ENCODE measurements around the gene SLC6A6.

SLC6A6 gene

GRCh38 chr3:14451844-14452739 is 49.7 kb downstream of the SLC6A6 start:
- Histone ChIP-seq H3K9ac (ENCODE audit: low read depth in 1 of 2, low read length in 2 of 2) (no peak overlapping the region), H3K4me3 (ENCODE audit: low read length in 2 of 2) (no peak overlapping the region), H3K36me3 (ENCODE audit: control insufficient read depth in 2 of 2, insufficient read depth in 2 of 2, low read length in 2 of 2) (peaks cover 5 to 24% of the 10 kb centered on the region in 2 donors), H3K27me3 (ENCODE audit: control insufficient read depth in 2 of 2, insufficient read depth in 2 of 2, low read length in 2 of 2) (no peaks in the 10 kb centered on the region), H3K4me1 (ENCODE audit: control insufficient read depth in 2 of 2, insufficient read depth in 2 of 2, low read length in 2 of 2) (peaks cover 12 to 26% of the 10 kb centered on the region in 2 donors), H3K27ac (ENCODE audit: low read depth in 2 of 2, low read length in 2 of 2) (peak overlapping the region; percentile 66 to 82), H3K9me3 (ENCODE audit: control insufficient read depth in 2 of 2, low read length in 2 of 2) (no peaks in the 10 kb centered on the region)

GRCh38 chr3:14452740-14453710 is 50.6 kb downstream of the SLC6A6 start:
- peak overlapping the region; percentile 66 to 82 for H3K27ac ChIP-seq (ENCODE audit: low read depth in 2 of 2, low read length in 2 of 2)
- peaks cover 2 to 19% of the 10 kb centered on the region in 2 donors for H3K36me3 ChIP-seq (ENCODE audit: control insufficient read depth in 2 of 2, insufficient read depth in 2 of 2, low read length in 2 of 2)
- no peaks in the 10 kb centered on the region for H3K9me3 ChIP-seq (ENCODE audit: control insufficient read depth in 2 of 2, low read length in 2 of 2)
- peak overlapping the region in 1 of 2 donors; percentile 10 for H3K9ac ChIP-seq (ENCODE audit: low read depth in 1 of 2, low read length in 2 of 2)
- peaks cover 12 to 26% of the 10 kb centered on the region in 2 donors for H3K4me1 ChIP-seq (ENCODE audit: control insufficient read depth in 2 of 2, insufficient read depth in 2 of 2, low read length in 2 of 2)
- H3K4me3 ChIP-seq (ENCODE audit: low read length in 2 of 2), result no peak overlapping the region
- H3K27me3 ChIP-seq (ENCODE audit: control insufficient read depth in 2 of 2, insufficient read depth in 2 of 2, low read length in 2 of 2), result no peaks in the 10 kb centered on the region

- H3K9me3 ChIP-seq (ENCODE audit: control insufficient read depth in 2 of 2, low read length in 2 of 2), result no peaks in the 10 kb centered on the region
- H3K4me3 ChIP-seq (ENCODE audit: low read length in 2 of 2), result no peak overlapping the region
- H3K27ac ChIP-seq (ENCODE audit: low read depth in 2 of 2, low read length in 2 of 2), result no peak overlapping the region
- peaks cover 2 to 12% of the 10 kb centered on the region in 2 donors for H3K36me3 ChIP-seq (ENCODE audit: control insufficient read depth in 2 of 2, insufficient read depth in 2 of 2, low read length in 2 of 2)
- peaks cover 12 to 26% of the 10 kb centered on the region in 2 donors for H3K4me1 ChIP-seq (ENCODE audit: control insufficient read depth in 2 of 2, insufficient read depth in 2 of 2, low read length in 2 of 2)
- H3K27me3 ChIP-seq (ENCODE audit: control insufficient read depth in 2 of 2, insufficient read depth in 2 of 2, low read length in 2 of 2), result no peaks in the 10 kb centered on the region
- H3K9ac ChIP-seq (ENCODE audit: low read depth in 1 of 2, low read length in 2 of 2), result peak overlapping the region in 1 of 2 donors; percentile 10
These were observed 51.7 kb downstream of the SLC6A6 start for GRCh38 chr3:14453876-14454638.

GRCh38 chr3:14454639-14455310 is 52.4 kb downstream of the SLC6A6 start:
- H3K4me1 ChIP-seq (ENCODE audit: control insufficient read depth in 2 of 2, insufficient read depth in 2 of 2, low read length in 2 of 2), result peaks cover 12 to 26% of the 10 kb centered on the region in 2 donors
- H3K4me3 ChIP-seq (ENCODE audit: low read length in 2 of 2), result no peak overlapping the region
- H3K27ac ChIP-seq (ENCODE audit: low read depth in 2 of 2, low read length in 2 of 2), result no peak overlapping the region
- H3K9me3 ChIP-seq (ENCODE audit: control insufficient read depth in 2 of 2, low read length in 2 of 2), result no peaks in the 10 kb centered on the region
- peaks cover 2 to 12% of the 10 kb centered on the region in 2 donors for H3K36me3 ChIP-seq (ENCODE audit: control insufficient read depth in 2 of 2, insufficient read depth in 2 of 2, low read length in 2 of 2)
- no peaks in the 10 kb centered on the region for H3K27me3 ChIP-seq (ENCODE audit: control insufficient read depth in 2 of 2, insufficient read depth in 2 of 2, low read length in 2 of 2)
- no peak overlapping the region for H3K9ac ChIP-seq (ENCODE audit: low read depth in 1 of 2, low read length in 2 of 2)

GRCh38 chr3:14455571-14456317 is 53.3 kb downstream of the SLC6A6 start:
- H3K27me3 ChIP-seq (ENCODE audit: control insufficient read depth in 2 of 2, insufficient read depth in 2 of 2, low read length in 2 of 2), result no peaks in the 10 kb centered on the region
- H3K9ac ChIP-seq (ENCODE audit: low read depth in 1 of 2, low read length in 2 of 2), result no peak overlapping the region
- H3K36me3 ChIP-seq (ENCODE audit: control insufficient read depth in 2 of 2, insufficient read depth in 2 of 2, low read length in 2 of 2), result peaks cover 2 to 9% of the 10 kb centered on the region in 2 donors
- H3K4me3 ChIP-seq (ENCODE audit: low read length in 2 of 2), result no peak overlapping the region
- peaks cover 12 to 26% of the 10 kb centered on the region in 2 donors for H3K4me1 ChIP-seq (ENCODE audit: control insufficient read depth in 2 of 2, insufficient read depth in 2 of 2, low read length in 2 of 2)
- no peak overlapping the region for H3K27ac ChIP-seq (ENCODE audit: low read depth in 2 of 2, low read length in 2 of 2)
- no peaks in the 10 kb centered on the region for H3K9me3 ChIP-seq (ENCODE audit: control insufficient read depth in 2 of 2, low read length in 2 of 2)

- Histone ChIP-seq H3K9ac (ENCODE audit: low read depth in 1 of 2, low read length in 2 of 2) (no peak overlapping the region), H3K9me3 (ENCODE audit: control insufficient read depth in 2 of 2, low read length in 2 of 2) (no peaks in the 10 kb centered on the region), H3K36me3 (ENCODE audit: control insufficient read depth in 2 of 2, insufficient read depth in 2 of 2, low read length in 2 of 2) (peaks cover 2 to 7% of the 10 kb centered on the region in 2 donors), H3K4me3 (ENCODE audit: low read length in 2 of 2) (no peak overlapping the region), H3K4me1 (ENCODE audit: control insufficient read depth in 2 of 2, insufficient read depth in 2 of 2, low read length in 2 of 2) (peaks cover 16 to 24% of the 10 kb centered on the region in 2 donors), H3K27ac (ENCODE audit: low read depth in 2 of 2, low read length in 2 of 2) (no peak overlapping the region), H3K27me3 (ENCODE audit: control insufficient read depth in 2 of 2, insufficient read depth in 2 of 2, low read length in 2 of 2) (no peaks in the 10 kb centered on the region)
These were observed 54.4 kb downstream of the SLC6A6 start for GRCh38 chr3:14456794-14457193.

- no peak overlapping the region for H3K27ac ChIP-seq (ENCODE audit: low read depth in 2 of 2, low read length in 2 of 2)
- no peaks in the 10 kb centered on the region for H3K9me3 ChIP-seq (ENCODE audit: control insufficient read depth in 2 of 2, low read length in 2 of 2)
- H3K27me3 ChIP-seq (ENCODE audit: control insufficient read depth in 2 of 2, insufficient read depth in 2 of 2, low read length in 2 of 2), result no peaks in the 10 kb centered on the region
- H3K36me3 ChIP-seq (ENCODE audit: control insufficient read depth in 2 of 2, insufficient read depth in 2 of 2, low read length in 2 of 2), result peaks cover 0 to 7% of the 10 kb centered on the region in 2 donors
- H3K9ac ChIP-seq (ENCODE audit: low read depth in 1 of 2, low read length in 2 of 2), result no peak overlapping the region
- peaks cover 9 to 17% of the 10 kb centered on the region in 2 donors for H3K4me1 ChIP-seq (ENCODE audit: control insufficient read depth in 2 of 2, insufficient read depth in 2 of 2, low read length in 2 of 2)
- H3K4me3 ChIP-seq (ENCODE audit: low read length in 2 of 2), result no peak overlapping the region
These were observed 55.1 kb downstream of the SLC6A6 start for GRCh38 chr3:14457481-14457880.

GRCh38 chr3:14457999-14458398 is 55.6 kb downstream of the SLC6A6 start:
- Histone ChIP-seq H3K9ac (ENCODE audit: low read depth in 1 of 2, low read length in 2 of 2) (no peak overlapping the region), H3K4me1 (ENCODE audit: control insufficient read depth in 2 of 2, insufficient read depth in 2 of 2, low read length in 2 of 2) (peaks cover 6 to 14% of the 10 kb centered on the region in 2 donors), H3K4me3 (ENCODE audit: low read length in 2 of 2) (no peak overlapping the region), H3K9me3 (ENCODE audit: control insufficient read depth in 2 of 2, low read length in 2 of 2) (no peaks in the 10 kb centered on the region), H3K36me3 (ENCODE audit: control insufficient read depth in 2 of 2, insufficient read depth in 2 of 2, low read length in 2 of 2) (peaks cover 0 to 10% of the 10 kb centered on the region in 2 donors), H3K27ac (ENCODE audit: low read depth in 2 of 2, low read length in 2 of 2) (no peak overlapping the region), H3K27me3 (ENCODE audit: control insufficient read depth in 2 of 2, insufficient read depth in 2 of 2, low read length in 2 of 2) (no peaks in the 10 kb centered on the region)
